ENCODE measurements around the gene TSPAN18.

TSPAN18 gene

DNA sequence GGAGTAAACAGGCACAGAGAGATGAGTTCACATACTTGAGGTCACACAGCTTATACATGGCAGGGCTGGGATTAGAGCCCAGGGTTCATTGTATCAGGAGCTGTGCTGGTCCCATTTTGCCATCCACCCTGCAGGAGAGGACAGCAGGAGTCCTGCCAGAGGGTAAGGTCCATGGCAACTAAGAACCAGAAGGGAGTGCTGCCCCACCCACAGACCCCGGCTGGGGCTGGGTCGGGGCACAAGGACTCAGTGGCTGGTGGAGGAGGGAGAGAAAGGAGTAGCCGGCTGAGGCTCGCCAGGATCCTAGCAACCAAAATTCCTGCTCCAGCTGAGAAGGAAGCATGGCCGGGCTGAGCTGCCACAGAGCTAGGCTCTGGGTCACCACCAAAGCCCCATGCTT lies 249.8 kb downstream of the TSPAN18 start:
- TF ChIP-seq, protein P1, sequence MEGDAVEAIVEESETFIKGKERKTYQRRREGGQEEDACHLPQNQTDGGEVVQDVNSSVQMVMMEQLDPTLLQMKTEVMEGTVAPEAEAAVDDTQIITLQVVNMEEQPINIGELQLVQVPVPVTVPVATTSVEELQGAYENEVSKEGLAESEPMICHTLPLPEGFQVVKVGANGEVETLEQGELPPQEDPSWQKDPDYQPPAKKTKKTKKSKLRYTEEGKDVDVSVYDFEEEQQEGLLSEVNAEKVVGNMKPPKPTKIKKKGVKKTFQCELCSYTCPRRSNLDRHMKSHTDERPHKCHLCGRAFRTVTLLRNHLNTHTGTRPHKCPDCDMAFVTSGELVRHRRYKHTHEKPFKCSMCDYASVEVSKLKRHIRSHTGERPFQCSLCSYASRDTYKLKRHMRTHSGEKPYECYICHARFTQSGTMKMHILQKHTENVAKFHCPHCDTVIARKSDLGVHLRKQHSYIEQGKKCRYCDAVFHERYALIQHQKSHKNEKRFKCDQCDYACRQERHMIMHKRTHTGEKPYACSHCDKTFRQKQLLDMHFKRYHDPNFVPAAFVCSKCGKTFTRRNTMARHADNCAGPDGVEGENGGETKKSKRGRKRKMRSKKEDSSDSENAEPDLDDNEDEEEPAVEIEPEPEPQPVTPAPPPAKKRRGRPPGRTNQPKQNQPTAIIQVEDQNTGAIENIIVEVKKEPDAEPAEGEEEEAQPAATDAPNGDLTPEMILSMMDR (IDR thresholded peaks at IDR 0.05): no peak

DNA sequence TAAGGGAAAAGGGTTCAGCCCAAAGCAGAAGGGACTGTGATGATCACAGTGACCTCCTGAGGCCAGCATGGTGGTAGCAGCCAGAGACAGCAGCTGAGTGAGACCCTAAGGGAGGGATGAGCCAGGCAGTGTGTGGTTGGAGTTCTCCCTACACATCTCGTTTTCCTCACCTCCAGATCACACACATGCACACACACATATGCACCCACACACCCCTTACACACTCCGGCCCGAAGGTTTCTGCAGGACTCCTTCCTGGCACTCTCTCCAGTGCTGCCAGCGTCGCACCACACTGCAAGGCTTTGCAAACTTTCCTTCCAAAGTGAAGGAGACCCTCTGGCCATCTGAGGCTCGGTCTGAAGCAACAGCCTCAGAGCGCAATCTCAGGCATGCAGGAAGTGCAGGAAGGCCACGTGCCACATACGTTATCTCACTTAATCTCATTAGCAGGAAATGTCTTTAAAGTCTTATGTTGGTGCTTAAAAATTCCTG lies 250.8 kb downstream of the TSPAN18 start:
- TF ChIP-seq, protein P1 (IDR thresholded peaks at IDR 0.05): peak; percentile 34; the same call in 1 of the 2 replicates

DNA sequence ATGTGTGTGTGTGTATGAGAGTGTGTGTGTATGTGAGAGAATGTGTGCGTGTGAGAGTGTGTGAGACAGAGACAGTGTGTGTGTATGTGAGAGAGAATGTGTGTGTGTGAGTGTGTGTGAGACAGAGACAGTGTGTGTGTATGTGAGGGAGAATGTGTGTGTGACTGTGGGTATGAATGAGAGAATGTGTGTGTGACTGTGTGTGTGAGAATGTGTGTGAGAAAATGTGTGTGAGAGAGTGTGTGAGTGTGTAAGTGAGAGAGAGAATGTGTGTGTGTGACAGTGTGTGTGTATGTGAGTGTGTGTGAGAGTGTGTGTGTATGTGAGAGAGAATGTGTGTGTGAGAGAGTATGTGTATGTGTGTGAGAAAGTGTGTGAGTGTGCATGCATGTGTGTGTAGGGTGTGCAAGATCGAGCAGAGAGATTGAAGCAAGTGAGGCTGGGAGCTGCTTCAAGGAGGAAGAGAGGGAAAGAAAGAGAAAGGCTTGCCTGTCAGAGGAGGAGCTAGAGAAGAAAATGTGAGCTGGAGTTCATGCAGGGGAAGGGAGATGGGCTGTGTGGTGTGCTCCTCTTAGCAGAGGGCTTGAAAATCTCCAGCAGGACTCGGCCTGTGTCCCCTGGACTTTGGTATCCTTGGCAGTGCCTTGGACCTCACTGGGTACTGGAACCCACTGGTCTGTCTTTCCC lies 251.7 kb downstream of the TSPAN18 start:
- TF ChIP-seq, protein P1 (IDR thresholded peaks at IDR 0.05): no peak

DNA sequence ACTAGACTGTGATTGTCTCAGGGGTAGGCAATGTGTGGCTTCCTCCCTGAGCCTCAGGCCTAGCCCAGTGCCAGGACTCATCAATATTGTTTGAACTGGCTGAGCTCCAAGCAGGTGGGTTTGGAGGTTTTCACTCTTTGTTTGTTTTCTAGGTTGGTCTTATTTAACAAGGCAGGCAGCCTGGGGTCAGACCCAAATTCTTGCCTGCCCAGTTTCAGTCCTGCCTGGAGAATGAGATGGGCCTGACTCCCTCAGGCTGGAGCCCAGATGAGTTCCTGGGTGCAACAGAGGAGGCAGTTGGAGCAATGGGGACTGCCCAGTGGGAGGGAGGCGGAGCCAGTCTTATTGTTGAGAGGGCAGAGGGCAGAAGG lies 252.2 kb downstream of the TSPAN18 start:
- TF ChIP-seq, protein P1 (IDR thresholded peaks at IDR 0.05): no peak

DNA sequence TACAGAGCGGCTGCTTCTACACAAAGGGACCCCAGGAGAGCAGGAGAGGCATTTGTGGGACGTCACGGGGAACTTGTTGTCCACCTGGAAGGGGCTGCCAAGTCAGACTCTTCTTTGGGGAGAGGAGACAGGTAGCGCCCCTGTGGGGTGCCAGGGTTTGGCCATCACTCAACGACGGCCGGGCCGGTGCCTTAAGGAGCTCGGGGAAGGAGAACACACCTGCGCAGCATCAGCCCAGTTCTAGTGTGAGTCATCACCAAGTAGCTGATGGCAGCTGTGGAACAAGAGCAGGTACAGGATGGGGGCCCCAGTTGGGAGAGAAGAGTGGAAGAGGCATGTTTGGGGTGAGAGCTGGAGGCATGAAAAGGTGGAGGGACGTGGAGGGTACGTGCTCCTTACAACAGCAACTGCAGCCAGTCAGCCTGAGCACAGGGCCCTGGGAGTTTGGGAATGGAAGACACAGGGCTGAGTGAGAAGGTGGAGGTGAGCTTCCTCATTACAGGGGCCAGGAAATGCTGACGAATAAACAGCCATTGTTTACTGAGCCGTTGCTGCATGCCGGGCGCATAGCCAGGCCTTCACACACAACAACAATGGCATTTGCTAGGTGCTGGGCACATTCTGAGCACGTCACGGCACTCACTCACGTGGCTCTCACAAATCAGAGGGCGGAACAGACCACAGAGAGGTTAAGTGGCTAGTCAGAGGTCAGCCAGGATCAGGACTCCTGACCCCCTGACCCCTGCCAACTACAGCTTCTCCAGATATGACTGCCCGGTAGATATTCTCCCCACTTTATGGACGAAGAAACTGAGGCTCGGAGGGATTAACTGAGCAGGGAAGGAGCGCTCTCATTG lies 253.0 kb downstream of the TSPAN18 start:
- TF ChIP-seq, protein P1 (IDR thresholded peaks at IDR 0.05): no peak

DNA sequence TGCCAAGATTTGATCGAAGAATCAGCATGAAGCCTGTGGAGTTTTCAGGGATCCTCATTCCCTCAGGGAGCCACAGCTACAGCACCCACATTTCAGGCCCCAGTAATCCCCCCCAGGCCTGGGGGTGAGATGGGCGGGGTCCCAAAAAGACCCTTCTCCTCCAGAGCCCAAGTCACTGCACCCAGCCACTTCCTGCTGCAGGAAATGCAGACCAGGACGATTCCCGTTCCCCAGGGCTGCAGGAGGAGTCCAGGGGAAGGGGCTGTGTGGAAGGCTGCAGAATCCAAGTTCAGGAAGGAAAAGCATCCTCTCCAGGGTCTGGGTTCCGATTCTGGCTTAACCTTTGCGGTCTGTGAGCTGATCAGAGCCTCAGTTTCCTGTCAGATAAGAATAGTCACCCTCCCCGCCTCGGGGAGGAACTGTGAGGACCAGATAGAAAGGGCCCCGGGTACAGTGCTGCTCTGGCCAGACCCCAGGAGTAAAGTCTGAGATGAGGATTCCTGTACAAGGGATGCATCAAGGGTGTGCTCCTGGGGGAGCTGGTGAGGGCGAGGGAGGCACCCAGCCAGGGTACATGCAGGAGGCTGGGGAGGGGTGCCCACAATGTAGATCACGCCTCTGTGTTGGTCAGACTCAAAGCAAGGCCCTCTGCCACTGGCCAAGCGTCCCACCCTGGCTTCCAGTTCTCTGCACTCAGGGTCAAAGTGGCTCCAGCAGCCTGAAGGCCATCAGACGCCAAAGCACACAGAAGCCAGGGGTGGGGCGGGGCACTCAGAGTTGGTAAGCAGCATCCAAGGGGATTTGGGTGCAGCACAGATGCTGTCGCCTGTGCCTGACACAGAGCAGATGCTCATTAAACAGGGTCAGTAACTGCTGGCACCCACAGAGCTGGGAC lies 254.0 kb downstream of the TSPAN18 start:
- TF ChIP-seq, protein P1 (IDR thresholded peaks at IDR 0.05): no peak
